IPS-18c (cell line): Measurements from ENCODE around the gene TEX44.
"Not testable (repeated sequence)": the region's sequence is repeated elsewhere in the genome, so short reads cannot be mapped to it uniquely, and the experiment has no call there.

ENCODE experiments used
- H3K4me3 ChIP-seq: 2 replicates; pipeline ENCODE4 v1.7.0; 2013; ENCODE audit warnings: low read depth, mild to moderate bottlenecking, low read length, moderate library complexity; ENCODE audit not compliant: insufficient read depth
- H3K9me3 ChIP-seq: one replicate; pipeline ENCODE4 v1.6.1; 2013; ENCODE audit warnings: mild to moderate bottlenecking, low read length, moderate library complexity; ENCODE audit not compliant: control insufficient read depth, insufficient read depth

Gene TEX44

DNA sequence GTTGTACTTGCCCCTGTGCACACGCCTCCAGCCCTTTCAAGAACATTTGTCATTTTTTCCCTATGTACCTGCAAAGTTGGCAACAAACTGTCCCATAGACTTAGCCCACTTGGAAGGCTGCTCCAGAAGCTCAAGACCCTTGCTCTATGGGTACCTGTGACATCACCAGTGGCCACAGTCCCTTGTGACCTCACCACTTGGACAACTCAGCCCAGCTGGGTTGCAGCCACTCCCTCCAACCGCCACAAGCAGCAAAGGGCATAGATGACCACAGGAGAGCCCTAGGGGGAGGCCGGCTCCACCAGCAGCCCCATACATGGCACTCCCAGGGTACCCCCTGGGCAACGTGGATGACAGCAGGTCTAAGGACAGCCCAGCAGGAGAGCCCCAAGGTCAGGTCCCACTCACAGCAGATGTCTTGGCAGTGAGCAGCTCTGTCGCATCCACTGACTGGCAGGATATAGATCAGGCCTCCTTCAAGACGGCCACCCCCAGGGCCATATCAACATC is at the start of gene TEX44:
Gene TEX44 (plus strand): TSS at position 229 of the 510 bp plus-strand sequence. CDS start 88 bp downstream, at position 317.
- Histone ChIP-seq H3K9me3 (no peaks in the 10 kb centered on the region), H3K4me3 (no peak within 1 kb of the TSS)

DNA sequence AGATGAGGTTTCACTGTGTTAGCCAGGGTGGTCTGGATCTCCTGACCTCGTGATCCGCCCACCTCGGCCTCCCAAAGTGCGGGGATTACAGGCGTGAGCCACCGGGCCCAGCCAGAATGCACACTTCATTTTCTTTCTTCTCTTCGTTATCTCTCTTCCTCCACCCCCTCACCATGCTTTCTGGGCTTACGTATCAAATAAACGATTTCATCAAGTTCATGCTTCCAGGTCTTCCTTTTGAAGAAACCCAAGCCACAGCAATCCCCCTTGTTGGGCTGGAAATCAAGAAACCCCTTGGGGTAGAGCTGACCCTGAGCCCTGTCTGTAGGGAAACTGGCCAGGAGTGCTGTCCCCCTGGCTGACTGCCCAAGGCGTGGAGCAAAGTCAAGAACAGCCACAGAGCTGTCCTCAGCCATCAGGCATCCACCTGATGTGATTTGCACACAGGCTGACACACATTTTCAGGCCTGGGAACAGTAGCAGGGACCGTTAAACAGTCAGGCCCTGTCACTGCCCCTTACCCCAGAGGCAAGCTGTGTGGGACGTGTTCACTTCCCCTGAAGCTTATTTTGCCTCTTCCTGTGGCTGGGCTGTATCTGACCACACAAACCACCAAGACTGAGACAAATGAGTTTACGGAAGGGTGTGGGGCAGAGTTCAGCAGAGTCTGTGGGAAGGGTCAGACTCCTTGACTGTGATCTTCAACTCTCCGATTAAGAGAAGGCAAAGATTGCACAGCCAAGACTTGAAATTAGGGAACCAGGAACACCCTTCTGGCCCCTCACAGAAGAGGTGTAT is 47.4 kb upstream of the TEX44 start:
- H3K4me3 ChIP-seq = no peak overlapping the region

DNA sequence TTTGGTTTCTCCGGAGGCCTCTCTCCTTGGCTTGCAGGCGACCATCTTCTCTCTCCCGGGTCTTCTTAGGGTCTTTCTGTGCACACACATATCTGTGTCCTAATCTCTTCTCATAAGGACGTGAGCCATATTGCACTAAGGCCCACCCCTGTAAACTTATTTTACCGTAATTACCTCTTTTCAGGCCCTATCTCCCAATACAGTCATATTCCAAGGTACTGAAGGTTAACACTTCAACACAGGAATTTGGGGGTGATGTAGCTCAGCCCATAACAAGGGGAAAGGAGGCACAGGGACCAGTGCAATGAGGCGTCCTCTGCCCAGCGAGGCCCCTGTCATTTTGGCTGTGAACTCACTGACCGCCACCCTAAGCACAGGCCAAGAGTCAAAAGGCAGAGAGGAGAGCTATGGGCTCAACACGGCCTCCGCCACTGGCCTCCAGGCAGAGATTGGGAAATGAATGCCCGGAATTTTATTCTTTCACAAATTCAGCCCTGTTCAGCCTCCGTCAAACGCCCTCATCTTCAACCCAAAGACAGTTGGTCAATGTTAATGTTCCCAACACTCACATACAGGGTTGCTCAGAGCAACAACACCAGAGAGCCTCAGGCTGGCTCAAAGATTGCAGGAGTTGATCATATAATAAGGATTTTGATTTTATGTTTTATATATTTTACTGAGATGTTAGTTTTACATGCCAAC is 46.5 kb upstream of the TEX44 start:
- no peaks in the 10 kb centered on the region for H3K9me3 ChIP-seq
- no peak overlapping the region for H3K4me3 ChIP-seq

More for the DNA sequence above, 47.4 kb upstream of the TEX44 start:
- H3K9me3 ChIP-seq = no peaks in the 10 kb centered on the region

DNA sequence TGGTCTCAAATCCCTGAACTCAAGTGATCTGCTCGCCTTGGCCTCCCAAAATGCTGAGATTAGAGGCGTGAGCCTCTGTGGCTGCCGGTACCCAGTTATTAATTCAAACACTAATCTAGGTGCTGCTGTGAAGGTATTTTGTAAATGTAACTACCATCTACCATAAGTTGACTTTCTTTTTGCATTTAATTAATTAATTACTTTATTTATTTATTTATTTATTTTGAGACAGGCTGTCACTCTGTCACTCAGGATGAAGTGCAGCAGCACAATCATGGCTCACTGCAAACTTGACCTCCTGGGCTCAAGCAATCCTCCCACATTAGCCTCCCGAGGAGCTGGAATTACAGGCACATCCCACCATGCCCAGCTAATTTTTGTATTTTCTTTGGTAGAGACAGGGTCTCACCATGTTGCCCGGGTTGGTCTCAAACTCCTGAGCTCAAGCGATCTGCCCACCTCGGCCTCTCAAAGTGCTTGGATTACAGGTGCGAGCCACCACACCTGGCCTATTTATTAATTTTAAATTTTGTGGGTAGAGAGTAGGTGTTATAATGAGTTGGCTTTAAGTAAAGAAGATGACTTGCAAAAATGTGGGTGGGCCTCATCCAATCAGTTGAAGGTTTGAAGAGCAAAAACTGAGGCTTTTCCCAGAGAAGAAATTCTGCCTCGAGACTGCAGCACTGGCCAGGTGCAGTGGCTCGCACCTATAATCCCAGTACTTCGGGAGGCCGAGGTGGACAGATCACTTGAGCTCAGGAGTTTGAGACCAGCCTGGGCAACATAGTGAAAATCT is 45.2 kb upstream of the TEX44 start:
- Histone ChIP-seq H3K4me3 (no peak overlapping the region), H3K9me3 (peaks cover 4% of the 10 kb centered on the region)

DNA sequence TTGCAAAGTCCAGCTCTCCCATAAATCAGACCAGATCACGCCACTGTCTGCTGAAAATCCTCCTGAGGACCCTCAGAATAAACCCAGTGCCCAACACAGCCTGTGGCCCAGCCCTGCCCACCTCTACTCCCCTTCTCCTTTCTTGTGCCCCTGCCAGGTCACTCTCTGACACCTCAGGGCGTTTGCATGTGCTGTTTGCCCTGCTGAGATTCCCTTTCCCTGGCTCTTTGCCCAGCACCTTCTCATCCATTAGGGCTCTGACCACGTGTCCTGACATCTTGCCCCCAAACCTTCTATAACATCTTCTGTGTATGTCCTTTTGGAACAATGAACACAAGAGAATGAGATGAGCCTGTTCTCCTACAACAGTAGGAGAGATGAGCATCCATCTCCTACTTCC is 43.9 kb upstream of the TEX44 start:
- no peak overlapping the region for H3K4me3 ChIP-seq
- peaks cover 4% of the 10 kb centered on the region for H3K9me3 ChIP-seq

DNA sequence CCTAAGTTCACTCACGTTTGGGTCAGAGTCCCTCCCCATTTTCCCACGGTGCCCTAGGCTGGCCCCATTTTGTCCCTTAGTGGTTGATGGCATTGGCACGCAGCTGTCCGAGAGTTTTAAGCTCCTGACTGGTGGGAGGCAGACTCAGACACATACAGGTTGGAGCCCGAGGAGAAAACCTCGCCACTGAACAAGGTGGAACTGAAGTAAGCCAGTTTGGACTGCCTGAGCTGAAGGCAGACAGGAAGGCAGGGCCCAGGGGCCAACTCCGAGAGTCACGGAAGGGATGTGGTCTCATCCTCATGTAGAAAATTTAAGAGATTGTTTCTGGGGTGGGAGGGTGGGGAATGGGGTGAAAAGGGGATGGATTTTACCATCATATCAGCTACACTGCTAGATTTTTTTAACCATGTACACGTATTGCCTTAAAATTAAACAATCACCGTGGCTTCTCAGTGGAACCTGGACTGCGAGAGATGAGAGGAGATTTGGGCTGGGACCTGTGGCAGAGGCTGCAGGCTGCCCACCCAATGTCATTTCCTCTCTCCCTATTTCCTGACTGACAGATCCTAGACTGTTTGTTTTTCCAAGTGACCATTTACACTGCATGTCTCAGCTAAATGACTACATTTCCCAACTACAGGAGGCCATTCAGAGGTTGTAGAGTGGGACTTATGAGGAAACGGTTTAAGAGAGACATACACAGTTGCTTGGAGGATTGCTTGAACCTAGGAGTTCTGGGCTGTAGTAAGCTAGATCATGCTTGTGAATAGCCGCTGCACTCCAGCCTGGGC is 43.0 kb upstream of the TEX44 start:
- Histone ChIP-seq H3K9me3 (peaks cover 4% of the 10 kb centered on the region), H3K4me3 (no peak overlapping the region)

DNA sequence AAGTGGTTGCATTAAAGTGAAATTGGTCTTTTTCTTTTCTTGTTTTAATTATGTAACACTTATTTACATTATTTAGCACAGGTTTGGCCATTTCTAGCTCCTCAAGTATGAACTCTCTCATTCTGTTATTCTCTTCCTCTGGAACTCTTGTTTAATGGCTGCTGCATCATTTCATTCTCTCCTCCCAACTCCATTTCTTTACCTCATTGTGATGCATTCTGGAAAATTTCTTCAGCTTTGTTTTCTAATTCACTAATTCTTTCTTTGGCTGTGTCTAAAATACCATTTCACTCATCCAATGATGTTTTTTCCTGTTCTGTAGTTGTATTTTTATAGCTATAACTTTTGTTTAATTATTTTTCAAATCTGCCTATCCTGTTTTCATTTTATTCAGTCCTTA is 39.9 kb upstream of the TEX44 start:
- Histone ChIP-seq H3K9me3 (peaks cover 4% of the 10 kb centered on the region), H3K4me3 (no peak overlapping the region)

DNA sequence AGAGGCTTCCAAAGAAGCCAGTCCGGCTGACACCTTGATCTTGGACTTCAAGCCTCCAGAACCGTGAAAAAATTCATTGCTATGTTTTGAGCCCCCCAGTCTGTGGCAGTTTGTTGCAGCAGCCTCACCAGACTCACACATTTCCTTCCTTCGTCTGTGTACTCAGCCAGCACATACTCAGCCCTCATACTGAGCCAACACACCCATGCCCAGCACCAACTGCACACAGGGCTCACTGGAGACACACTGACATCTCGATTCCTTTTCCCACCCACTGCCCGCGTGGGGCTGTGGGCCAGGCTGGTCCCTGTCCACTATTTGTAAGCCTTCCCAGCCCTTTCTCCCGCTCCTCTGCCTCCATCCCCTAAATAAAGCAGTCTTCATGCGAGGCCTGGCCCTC is 38.3 kb upstream of the TEX44 start:
- peaks cover 4% of the 10 kb centered on the region for H3K9me3 ChIP-seq
- H3K4me3 ChIP-seq = no peak overlapping the region

DNA sequence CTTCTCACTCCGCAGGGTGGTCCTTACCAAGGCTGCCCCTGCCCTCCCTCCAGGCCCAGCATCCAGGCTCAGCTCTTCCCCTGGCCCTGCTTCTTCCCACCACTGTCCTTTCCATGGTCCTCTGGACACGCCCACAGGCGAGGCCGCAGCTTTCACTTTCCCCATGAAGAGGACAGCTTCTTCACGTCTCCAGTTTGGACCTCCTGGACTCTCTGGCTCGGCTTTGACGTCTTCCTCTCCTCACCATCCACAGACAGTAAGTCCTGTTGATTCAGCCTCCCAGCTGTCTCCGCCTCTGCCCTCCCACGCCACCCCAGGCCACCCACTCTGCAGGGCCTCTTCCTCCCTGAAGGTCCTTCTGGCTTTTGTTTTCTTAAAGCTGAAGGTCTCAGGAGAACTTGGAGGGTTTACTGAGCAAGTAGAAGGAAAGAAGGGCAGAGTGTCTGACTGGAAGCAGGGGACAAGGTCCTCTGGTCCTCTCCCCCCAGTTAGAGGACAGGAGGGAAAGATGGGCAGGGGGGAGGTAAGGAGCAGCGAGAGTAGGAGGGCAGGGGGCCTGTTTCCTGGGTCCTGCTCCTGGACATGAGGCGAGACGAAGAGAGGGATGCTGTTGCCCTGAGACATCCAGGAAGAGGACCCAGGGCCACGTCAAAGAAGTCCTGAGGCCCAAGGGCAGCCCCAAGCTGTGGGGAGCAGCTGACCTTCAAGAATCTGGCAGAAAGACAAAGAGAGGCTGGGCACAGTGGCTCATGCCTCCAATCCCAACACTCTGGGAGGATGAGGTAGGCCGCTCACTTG is 37.7 kb upstream of the TEX44 start:
- Histone ChIP-seq H3K9me3 (peaks cover 4% of the 10 kb centered on the region), H3K4me3 (no peak overlapping the region)

DNA sequence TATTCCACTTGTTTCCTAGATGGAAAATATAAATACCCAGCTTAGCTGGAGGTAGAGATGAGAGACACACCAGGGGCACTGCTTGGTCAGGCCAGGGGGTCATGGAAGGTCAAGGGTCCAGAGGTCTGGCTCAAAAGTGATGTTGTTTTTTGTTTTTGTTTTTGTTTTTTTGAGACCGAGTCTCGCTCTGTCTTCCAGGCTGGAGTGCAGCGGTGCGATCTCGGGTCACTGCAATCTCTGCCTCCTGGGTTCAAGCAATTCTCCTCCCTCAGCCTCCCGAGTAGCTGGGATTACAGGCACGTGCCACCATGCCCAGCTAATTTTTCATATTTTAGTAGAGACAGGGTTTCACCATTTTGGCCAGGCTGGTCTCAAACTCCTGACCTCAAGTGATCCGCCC is 36.2 kb upstream of the TEX44 start:
- not testable (repeated sequence) for H3K9me3 ChIP-seq, H3K4me3 ChIP-seq

DNA sequence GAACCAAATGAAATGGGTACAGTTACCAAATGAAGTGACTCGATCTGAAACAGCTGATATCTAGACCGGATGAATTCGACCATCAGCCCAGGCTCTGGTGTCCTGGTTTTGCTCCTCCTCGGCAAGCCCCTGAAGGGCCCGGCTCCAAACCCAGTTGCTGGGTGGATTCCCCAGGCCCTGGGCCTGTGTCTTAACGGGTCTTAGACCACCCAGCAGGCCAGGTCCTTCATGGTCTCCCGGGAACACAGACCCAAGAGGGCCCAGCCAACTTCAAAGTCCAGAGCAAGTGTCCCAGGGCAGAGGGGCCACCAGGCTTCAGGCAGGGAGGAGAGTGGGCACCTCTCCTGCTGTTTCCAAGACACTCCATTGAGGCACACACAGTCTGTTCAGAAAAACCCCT is 35.7 kb upstream of the TEX44 start:
- Histone ChIP-seq H3K9me3 (no peaks in the 10 kb centered on the region), H3K4me3 (no peak overlapping the region)

DNA sequence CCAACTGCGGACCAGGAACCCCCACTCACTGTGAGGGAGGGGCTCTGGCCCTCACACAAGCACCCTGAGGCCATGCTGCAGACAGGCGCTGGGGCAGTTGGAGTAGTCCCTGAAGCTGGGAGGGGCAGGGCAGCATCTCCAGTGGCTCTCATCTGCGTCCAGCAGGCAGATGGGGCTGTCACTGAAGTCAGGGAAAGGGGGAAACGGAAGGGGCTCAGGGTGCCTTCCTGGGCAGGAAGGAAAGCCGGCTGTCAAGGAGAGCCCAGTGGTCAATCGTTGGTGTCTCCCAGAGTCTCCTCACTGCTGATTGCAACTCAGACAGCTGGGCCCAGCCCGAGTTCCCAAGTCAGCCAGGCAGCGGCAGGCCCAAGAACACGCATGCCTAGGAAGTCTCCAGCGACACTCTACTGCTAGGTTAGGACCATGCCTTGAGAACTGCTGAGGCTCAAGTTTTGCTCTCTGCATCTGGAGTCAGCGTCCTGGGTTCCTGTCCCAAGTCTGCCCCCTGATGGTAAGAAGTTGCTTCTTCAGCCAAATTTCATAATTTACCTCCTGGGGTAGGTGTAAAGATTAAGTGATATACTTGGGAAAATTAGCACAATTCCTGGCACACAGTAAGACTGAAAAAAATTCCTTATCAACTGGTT is 35.0 kb upstream of the TEX44 start:
- no peak overlapping the region for H3K4me3 ChIP-seq
- H3K9me3 ChIP-seq = no peaks in the 10 kb centered on the region

DNA sequence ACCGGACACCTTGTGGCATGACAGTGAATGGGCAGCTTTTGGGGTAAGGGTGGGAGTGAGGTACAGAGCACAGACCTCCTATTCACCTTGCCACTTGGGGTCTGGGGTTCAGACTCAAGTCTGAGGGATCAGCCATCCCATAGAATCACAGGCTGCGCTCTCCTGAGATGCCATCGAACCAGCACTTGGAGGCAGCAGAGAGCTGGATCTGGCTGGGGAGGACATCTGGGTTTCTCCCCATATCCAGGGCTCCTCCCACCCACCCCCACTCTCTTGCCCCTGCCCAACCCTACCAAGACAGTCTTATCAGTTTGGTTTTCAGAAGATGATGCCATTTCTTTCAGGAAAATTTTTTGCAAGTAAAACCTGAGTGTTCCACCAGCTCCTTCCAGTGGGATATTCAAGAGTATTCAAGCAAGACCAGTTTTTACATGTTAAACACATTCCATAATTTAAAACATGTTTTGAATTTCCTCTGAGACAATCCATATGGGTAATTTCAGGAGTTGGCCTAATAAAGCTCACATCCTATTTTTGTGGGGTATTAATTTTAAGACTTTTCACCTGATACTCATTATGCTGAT is 29.2 kb upstream of the TEX44 start:
- H3K9me3 ChIP-seq = peaks cover 8% of the 10 kb centered on the region
- no peak overlapping the region for H3K4me3 ChIP-seq

DNA sequence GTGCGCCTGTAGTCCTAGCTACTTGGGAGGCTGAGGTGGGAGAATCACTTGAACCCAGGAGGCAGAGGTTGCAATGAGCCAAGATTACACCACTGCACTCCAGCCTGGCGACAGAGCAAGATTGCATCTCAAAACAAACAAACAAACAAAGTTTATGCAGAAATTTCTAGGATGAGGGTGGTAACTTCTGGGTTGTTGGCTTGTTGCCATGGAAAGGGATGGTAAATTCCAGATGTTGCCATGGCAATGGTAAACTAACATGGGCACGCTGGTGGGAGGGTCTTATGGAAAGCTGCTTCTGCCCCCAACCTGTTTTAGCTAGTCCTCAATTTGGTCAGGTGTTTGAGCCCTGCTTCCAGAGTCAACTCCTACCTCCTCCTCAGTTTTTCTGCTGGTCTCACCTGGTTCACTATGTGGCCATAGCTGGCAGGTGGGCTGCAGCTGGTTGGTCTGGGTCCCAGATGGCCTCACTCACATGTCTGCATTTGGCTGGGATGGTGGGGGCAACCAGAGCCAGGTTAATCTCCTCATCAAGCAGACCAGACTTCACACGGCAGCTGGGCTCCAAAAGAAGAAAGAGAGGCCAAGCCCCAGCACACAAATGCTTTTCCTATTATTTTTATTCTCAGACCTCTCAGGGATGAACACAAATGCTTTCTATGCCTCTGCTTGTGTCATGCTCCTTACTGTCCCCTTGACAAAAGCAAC is 26.6 kb upstream of the TEX44 start:
- Histone ChIP-seq H3K4me3 (no peak overlapping the region), H3K9me3 (peaks cover 8% of the 10 kb centered on the region)

DNA sequence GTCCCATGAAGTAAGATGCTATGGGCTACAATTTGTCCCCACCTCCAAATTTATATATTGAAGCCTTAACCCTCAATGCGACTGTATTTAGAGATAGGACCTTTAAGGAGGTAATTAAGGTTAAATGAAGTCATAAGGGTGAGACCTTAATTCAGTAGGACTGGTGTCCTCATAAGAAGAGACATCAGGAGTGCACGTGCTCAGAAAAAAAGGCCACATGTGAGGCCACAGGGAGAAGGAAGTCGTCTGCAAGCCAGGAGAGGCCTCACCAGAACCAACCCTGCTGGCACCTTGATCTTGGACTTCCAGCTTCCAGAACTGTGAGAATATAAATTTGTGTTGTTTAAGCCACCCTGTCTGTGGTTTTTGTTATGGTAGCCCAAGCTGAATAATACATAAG is 25.5 kb upstream of the TEX44 start:
- peaks cover 8% of the 10 kb centered on the region for H3K9me3 ChIP-seq
- no peak overlapping the region for H3K4me3 ChIP-seq
